HCT116 (cell line): ENCODE data around the gene EIF3A.

Experiments used
- ATF3 ChIP-seq: IDR thresholded peaks from 2 replicates; pipeline ENCODE4 v1.6.1; 2012
- CEBPB ChIP-seq: IDR thresholded peaks from 2 replicates; pipeline ENCODE4 v1.6.1; 2012; ENCODE audit warnings: low read depth
- CTCF ChIP-seq, 3 experiments: fragments of 200-600 bp in 1 of 3; sonication (generic) in 1 of 3; IDR thresholded peaks in 2 of 3; conservative IDR thresholded peaks in 1 of 3; 2 replicates each; pipeline ENCODE4 v1.5.1; 2012 to 2017; ENCODE audit warnings: low read depth in 2 of 3, low read length in 2 of 3, antibody characterized with exemption in 1 of 3, borderline replicate concordance in 1 of 3, control low read depth in 1 of 3, mild to moderate bottlenecking in 1 of 3, mixed read lengths in 1 of 3, mixed run types in 1 of 3, moderate library complexity in 1 of 3; ENCODE audit not compliant: insufficient read depth in 1 of 3
- EZH2 ChIP-seq: fragments of 200-600 bp; sonication (generic); IDR thresholded peaks from 2 replicates; pipeline ENCODE4 v1.6.1; 2017; ENCODE audit warnings: antibody characterized with exemption, mixed run types
- MAX ChIP-seq: IDR thresholded peaks from 2 replicates; pipeline ENCODE4 v1.6.1; 2012
- SP1 ChIP-seq: IDR thresholded peaks from 2 replicates; pipeline ENCODE4 v1.6.1; 2012; ENCODE audit warnings: low read depth
- YY1 ChIP-seq: IDR thresholded peaks from 2 replicates; pipeline ENCODE4 v1.6.1; 2011; ENCODE audit warnings: low read length, low read depth, moderate library complexity, mild to moderate bottlenecking; ENCODE audit not compliant: insufficient replicate concordance; ENCODE audit errors: extremely low read depth
- ZNF274 ChIP-seq: fragments of 200-500 bp; sonication (Bioruptor generic); IDR thresholded peaks from 2 replicates; pipeline ENCODE4 v1.6.1; 2014; ENCODE audit warnings: mild to moderate bottlenecking, low read depth, low read length, inconsistent platforms

- TF ChIP-seq YY1 (no peak), CTCF (IDR thresholded peaks at IDR 0.05 in 2 of 3, conservative IDR thresholded peaks at IDR 0.05 in 1 of 3; ENCODE audit: borderline replicate concordance in 1 of 3, insufficient read depth in 1 of 3, low read depth in 2 of 3, low read length in 2 of 3) (no peak), MAX (no peak), ZNF274 (no peak), EZH2 (no peak), SP1 (no peak), ATF3 (no peak), CEBPB (no peak)
Observed at GRCh38 chr10:119118231-119118630, 37.6 kb upstream of the EIF3A start.
